ENCODE measurements around the gene TNS2.
"Not testable (repeated sequence)": the region's sequence is repeated elsewhere in the genome, so short reads cannot be mapped to it uniquely, and the experiment has no call there.

Gene TNS2, protein sequence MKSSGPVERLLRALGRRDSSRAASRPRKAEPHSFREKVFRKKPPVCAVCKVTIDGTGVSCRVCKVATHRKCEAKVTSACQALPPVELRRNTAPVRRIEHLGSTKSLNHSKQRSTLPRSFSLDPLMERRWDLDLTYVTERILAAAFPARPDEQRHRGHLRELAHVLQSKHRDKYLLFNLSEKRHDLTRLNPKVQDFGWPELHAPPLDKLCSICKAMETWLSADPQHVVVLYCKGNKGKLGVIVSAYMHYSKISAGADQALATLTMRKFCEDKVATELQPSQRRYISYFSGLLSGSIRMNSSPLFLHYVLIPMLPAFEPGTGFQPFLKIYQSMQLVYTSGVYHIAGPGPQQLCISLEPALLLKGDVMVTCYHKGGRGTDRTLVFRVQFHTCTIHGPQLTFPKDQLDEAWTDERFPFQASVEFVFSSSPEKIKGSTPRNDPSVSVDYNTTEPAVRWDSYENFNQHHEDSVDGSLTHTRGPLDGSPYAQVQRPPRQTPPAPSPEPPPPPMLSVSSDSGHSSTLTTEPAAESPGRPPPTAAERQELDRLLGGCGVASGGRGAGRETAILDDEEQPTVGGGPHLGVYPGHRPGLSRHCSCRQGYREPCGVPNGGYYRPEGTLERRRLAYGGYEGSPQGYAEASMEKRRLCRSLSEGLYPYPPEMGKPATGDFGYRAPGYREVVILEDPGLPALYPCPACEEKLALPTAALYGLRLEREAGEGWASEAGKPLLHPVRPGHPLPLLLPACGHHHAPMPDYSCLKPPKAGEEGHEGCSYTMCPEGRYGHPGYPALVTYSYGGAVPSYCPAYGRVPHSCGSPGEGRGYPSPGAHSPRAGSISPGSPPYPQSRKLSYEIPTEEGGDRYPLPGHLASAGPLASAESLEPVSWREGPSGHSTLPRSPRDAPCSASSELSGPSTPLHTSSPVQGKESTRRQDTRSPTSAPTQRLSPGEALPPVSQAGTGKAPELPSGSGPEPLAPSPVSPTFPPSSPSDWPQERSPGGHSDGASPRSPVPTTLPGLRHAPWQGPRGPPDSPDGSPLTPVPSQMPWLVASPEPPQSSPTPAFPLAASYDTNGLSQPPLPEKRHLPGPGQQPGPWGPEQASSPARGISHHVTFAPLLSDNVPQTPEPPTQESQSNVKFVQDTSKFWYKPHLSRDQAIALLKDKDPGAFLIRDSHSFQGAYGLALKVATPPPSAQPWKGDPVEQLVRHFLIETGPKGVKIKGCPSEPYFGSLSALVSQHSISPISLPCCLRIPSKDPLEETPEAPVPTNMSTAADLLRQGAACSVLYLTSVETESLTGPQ (N-terminal part only)

DNA sequence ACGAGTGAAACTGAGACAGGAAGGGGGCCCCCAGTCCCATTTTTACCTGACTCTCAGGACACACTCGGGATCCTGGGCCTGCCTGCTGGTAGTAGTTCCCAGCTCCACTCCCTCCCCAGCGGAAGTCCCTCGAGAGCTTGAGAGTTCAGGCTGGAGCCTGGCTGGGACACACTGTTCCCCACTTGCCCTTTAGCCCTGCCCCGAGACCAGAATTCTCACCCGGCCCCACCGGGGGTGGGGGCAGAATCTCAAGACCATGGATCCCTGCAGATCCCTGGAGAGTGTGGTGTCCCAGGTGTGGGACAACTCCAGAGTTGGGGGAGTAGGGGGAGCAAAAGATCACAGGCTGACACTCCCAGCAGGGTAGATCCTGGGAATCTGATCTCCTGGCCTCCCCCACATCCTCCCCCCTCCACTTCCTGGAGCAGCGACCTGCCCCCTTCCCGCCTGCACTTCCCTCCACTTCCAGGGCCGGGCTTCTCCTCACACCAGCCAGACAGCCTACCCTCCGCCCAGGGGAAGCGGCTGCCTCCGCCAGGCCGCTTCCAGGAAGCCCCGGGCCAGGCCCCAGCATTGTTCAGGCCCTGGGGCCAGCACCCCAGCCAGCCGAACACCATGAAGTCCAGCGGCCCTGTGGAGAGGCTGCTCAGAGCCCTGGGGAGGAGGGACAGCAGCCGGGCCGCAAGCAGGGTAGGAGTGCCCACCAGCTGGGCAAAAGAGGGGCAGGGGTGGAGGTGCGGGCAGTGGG lies at the start of gene TNS2:
Gene TNS2 (plus strand): TSS at position 495 of the 748 bp plus-strand sequence. CDS start 121 bp downstream, at position 616.
- H3K9me3 ChIP-seq (ENCODE audit: control insufficient read depth in 2 of 2, low read length in 2 of 2) = no peaks in the 10 kb centered on the region
- H3K4me3 ChIP-seq (ENCODE audit: low read length in 2 of 2) = peak within 1 kb of the TSS; percentile 68
- no peaks in the 10 kb centered on the region for H3K27me3 ChIP-seq (ENCODE audit: control insufficient read depth in 2 of 2, insufficient read depth in 2 of 2, low read length in 2 of 2)
- peak within 1 kb of the TSS; percentile 65 to 79 for H3K9ac ChIP-seq (ENCODE audit: low read depth in 1 of 2, low read length in 2 of 2)
- H3K27ac ChIP-seq (ENCODE audit: low read depth in 2 of 2, low read length in 2 of 2) = peak within 1 kb of the TSS; percentile 93 to 95
- no peaks in the 10 kb centered on the region for H3K36me3 ChIP-seq (ENCODE audit: control insufficient read depth in 2 of 2, insufficient read depth in 2 of 2, low read length in 2 of 2)
- H3K4me1 ChIP-seq (ENCODE audit: control insufficient read depth in 2 of 2, insufficient read depth in 2 of 2, low read length in 2 of 2) = peaks cover 69 to 80% of the 10 kb centered on the region in 2 donors

DNA sequence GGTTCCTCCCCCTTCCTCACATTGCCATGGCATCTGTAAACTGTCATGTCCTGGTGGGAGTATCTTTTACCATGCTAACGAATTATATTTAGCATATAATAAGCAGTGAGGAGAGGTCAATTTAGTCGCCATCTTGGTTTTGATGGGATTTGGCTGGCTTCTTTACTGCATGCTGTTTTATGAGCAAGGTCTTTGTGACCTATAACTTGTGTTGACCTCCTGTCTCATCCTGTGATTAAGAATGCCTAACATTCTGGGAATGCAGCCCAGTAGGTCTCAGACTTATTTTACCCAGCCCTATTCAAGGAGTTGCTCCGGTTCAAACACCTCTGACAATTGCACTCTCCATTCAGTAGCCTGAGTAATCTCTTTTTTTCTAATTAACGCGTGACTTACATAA lies 45.7 kb upstream of the TNS2 start:
- H3K4me3 ChIP-seq (ENCODE audit: low read length in 2 of 2) = no peak overlapping the region

DNA sequence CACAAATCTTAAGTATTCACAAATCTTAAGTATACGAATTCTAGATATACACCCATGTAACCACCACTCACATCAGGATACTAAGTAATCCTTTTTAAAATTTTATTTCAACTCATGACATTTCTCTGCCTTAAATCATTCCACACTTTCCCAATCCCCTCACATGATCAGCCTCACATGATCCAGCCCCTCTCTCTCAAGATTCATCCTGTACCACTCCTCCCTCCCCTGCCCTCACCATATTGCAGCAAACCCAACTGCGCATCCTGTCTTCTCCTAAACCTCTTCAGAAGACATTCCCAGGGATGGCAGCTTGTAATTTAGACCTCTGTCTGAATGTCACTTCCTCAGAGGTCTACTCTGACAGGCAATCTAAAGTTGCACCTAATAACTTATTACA lies 45.3 kb upstream of the TNS2 start:
- Histone ChIP-seq H3K9ac (ENCODE audit: low read depth in 1 of 2, low read length in 2 of 2) (no peak overlapping the region), H3K27me3 (ENCODE audit: control insufficient read depth in 2 of 2, insufficient read depth in 2 of 2, low read length in 2 of 2) (no peaks in the 10 kb centered on the region), H3K36me3 (ENCODE audit: control insufficient read depth in 2 of 2, insufficient read depth in 2 of 2, low read length in 2 of 2) (peaks cover 3% of the 10 kb centered on the region in 2 donors), H3K4me1 (ENCODE audit: control insufficient read depth in 2 of 2, insufficient read depth in 2 of 2, low read length in 2 of 2) (peaks cover 20 to 26% of the 10 kb centered on the region in 2 donors), H3K27ac (ENCODE audit: low read depth in 2 of 2, low read length in 2 of 2) (no peak overlapping the region), H3K9me3 (ENCODE audit: control insufficient read depth in 2 of 2, low read length in 2 of 2) (no peaks in the 10 kb centered on the region), H3K4me3 (ENCODE audit: low read length in 2 of 2) (no peak overlapping the region)

More for the DNA sequence above, 45.7 kb upstream of the TNS2 start:
- no peaks in the 10 kb centered on the region for H3K9me3 ChIP-seq (ENCODE audit: control insufficient read depth in 2 of 2, low read length in 2 of 2)
- H3K36me3 ChIP-seq (ENCODE audit: control insufficient read depth in 2 of 2, insufficient read depth in 2 of 2, low read length in 2 of 2) = peaks cover 3% of the 10 kb centered on the region in 2 donors
- H3K9ac ChIP-seq (ENCODE audit: low read depth in 1 of 2, low read length in 2 of 2) = no peak overlapping the region
- H3K27ac ChIP-seq (ENCODE audit: low read depth in 2 of 2, low read length in 2 of 2) = no peak overlapping the region
- peaks cover 17 to 27% of the 10 kb centered on the region in 2 donors for H3K4me1 ChIP-seq (ENCODE audit: control insufficient read depth in 2 of 2, insufficient read depth in 2 of 2, low read length in 2 of 2)
- no peaks in the 10 kb centered on the region for H3K27me3 ChIP-seq (ENCODE audit: control insufficient read depth in 2 of 2, insufficient read depth in 2 of 2, low read length in 2 of 2)

DNA sequence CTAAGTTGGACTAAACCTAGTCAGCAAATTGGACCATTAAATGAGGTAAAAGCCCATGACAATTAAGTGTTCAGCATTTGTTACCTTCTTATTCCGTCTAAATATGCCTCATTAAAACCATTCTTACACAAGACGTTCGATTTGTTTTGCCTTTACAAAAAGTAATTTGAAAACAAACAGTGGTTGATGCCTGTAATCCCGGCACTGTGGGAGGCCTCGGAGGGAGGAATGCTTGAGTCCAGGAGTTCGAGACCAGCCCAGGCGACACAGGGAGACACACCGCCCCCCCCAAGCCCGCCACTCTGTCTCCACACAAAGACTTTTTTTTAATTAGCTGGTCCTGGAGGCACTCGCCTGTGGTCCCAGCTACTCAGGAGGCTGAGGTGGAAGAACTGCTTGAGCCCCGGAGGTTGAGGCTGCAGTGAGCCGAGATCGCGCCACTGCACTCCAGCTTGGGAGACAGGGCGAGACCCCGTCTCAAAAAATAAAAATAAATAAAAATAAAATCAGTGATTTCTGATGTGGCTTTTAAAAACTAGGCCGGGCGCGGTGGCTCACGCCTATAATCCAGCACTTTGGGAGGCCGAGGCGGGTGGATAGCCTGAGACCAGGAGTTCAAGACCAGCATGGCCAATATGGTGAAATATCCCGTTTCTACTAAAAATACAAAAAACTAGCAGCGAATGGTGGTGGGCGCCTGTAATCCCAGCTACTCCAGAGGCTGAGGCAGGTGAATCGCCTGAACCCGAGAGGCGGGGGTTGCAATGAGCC lies 44.5 kb upstream of the TNS2 start:
- peaks cover 20 to 21% of the 10 kb centered on the region in 2 donors for H3K4me1 ChIP-seq (ENCODE audit: control insufficient read depth in 2 of 2, insufficient read depth in 2 of 2, low read length in 2 of 2)

DNA sequence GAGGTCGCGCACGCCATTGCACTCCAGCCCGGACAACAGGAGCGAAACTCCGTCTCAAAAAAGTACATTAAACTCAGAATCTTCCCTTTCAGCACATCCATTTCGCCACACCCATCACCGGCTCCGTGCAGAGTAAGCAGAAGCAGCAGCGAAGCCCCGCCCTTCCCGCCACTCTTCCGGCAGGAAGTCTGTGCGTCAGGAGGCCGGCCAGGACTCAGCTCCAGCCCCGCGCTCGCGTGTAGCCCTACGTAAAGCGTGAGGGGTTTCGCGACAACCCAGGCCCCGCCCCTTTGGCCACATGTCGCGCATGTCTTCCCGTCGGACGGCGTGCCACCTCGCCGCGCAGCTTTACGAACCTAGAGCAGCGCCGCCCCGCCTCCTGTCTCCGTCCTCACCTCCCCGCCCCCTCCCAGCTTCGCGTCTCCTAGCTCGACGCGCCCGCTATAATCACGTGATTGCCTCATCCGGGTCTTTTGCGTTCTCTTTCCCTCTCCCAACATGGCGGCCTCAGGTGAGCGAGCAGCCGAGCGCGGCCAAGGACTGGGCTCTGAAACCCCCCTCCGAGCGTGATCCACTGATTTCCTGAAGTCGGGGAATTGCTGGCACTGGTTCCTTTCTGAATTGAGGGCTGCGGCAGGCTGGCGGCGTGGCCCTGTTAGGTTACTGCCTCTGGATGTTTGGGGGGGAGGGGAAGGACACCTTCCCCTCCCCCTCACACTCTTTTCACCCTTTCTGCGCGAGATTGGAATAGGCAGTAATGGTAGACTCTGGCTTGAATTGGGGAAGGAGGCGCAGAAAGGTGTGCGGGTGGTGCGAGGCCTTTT lies 43.7 kb upstream of the TNS2 start, which contains the start of gene EIF4B:
Gene EIF4B (plus strand): TSS at position 471 of the 824 bp plus-strand sequence. CDS start 28 bp downstream, at position 499.
- Histone ChIP-seq H3K27ac (ENCODE audit: low read depth in 2 of 2, low read length in 2 of 2) (peak within 1 kb of the TSS; percentile 88 to 92), H3K36me3 (ENCODE audit: control insufficient read depth in 2 of 2, insufficient read depth in 2 of 2, low read length in 2 of 2) (peaks cover 3 to 8% of the 10 kb centered on the region in 2 donors), H3K27me3 (ENCODE audit: control insufficient read depth in 2 of 2, insufficient read depth in 2 of 2, low read length in 2 of 2) (no peaks in the 10 kb centered on the region), H3K4me1 (ENCODE audit: control insufficient read depth in 2 of 2, insufficient read depth in 2 of 2, low read length in 2 of 2) (peaks cover 20 to 21% of the 10 kb centered on the region in 2 donors), H3K4me3 (ENCODE audit: low read length in 2 of 2) (peak within 1 kb of the TSS; percentile 92 to 98), H3K9ac (ENCODE audit: low read depth in 1 of 2, low read length in 2 of 2) (peak within 1 kb of the TSS; percentile 75 to 98), H3K9me3 (ENCODE audit: control insufficient read depth in 2 of 2, low read length in 2 of 2) (no peaks in the 10 kb centered on the region)

More for the DNA sequence above, 44.5 kb upstream of the TNS2 start:
- H3K4me3 ChIP-seq (ENCODE audit: low read length in 2 of 2) = peak overlapping the region; percentile 92 to 98
- no peaks in the 10 kb centered on the region for H3K27me3 ChIP-seq (ENCODE audit: control insufficient read depth in 2 of 2, insufficient read depth in 2 of 2, low read length in 2 of 2)
- no peaks in the 10 kb centered on the region for H3K9me3 ChIP-seq (ENCODE audit: control insufficient read depth in 2 of 2, low read length in 2 of 2)
- H3K27ac ChIP-seq (ENCODE audit: low read depth in 2 of 2, low read length in 2 of 2) = peak overlapping the region; percentile 88 to 92
- H3K36me3 ChIP-seq (ENCODE audit: control insufficient read depth in 2 of 2, insufficient read depth in 2 of 2, low read length in 2 of 2) = peaks cover 3 to 7% of the 10 kb centered on the region in 2 donors
- H3K9ac ChIP-seq (ENCODE audit: low read depth in 1 of 2, low read length in 2 of 2) = peak overlapping the region; percentile 75 to 78

DNA sequence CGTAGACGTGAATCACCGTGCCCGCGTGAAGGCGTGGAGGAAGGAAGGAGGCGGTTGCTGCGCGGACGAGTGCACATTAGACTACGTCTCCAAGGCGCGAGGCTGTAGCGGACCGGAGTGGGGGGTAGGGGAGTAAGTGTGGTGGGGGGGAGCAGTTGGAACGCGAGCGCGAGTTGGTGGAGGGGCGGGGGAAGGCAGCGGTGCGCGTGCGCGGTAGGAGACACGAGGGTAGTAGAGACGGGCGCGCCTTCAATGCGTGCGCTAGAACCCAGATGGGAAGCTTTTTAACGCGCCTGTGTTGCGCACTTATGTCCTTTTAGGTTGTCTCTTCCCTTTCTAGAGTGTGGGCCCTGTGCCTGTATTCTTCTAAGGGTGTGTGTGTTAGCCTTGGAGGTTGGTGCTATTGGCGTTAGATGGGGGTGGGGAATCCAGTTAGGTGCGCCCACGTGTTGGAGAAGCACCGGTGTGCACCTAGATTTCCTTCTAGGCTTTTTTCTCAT lies 43.0 kb upstream of the TNS2 start:
- Histone ChIP-seq H3K27ac (ENCODE audit: low read depth in 2 of 2, low read length in 2 of 2) (peak overlapping the region; percentile 88 to 92), H3K4me1 (ENCODE audit: control insufficient read depth in 2 of 2, insufficient read depth in 2 of 2, low read length in 2 of 2) (peaks cover 20 to 21% of the 10 kb centered on the region in 2 donors), H3K27me3 (ENCODE audit: control insufficient read depth in 2 of 2, insufficient read depth in 2 of 2, low read length in 2 of 2) (no peaks in the 10 kb centered on the region), H3K9me3 (ENCODE audit: control insufficient read depth in 2 of 2, low read length in 2 of 2) (no peaks in the 10 kb centered on the region), H3K36me3 (ENCODE audit: control insufficient read depth in 2 of 2, insufficient read depth in 2 of 2, low read length in 2 of 2) (peaks cover 3 to 8% of the 10 kb centered on the region in 2 donors), H3K9ac (ENCODE audit: low read depth in 1 of 2, low read length in 2 of 2) (peak overlapping the region; percentile 73 to 98), H3K4me3 (ENCODE audit: low read length in 2 of 2) (peak overlapping the region; percentile 90 to 98)

DNA sequence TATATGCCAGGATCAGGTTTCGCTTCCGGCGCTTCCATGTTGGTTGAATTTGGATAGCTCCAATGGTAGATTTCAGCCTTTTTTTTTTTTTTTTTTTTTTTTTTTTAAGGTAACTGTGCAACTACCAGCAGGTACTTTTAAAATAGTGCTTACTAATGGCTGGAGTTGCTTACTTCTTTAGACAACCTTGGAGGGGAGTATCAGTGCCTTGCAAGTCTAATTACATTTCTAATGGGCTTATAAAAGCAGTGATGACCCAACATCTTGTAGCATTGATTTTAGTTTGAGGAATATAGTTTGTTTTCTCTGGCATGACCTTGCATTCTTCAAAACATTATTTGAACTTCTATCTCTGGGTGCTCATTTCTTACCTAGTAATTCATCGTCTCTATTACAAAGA lies 42.5 kb upstream of the TNS2 start:
- H3K27me3 ChIP-seq (ENCODE audit: control insufficient read depth in 2 of 2, insufficient read depth in 2 of 2, low read length in 2 of 2) = no peaks in the 10 kb centered on the region
- peak overlapping the region; percentile 90 to 98 for H3K4me3 ChIP-seq (ENCODE audit: low read length in 2 of 2)
- H3K4me1 ChIP-seq (ENCODE audit: control insufficient read depth in 2 of 2, insufficient read depth in 2 of 2, low read length in 2 of 2) = peaks cover 20 to 21% of the 10 kb centered on the region in 2 donors
- peaks cover 3 to 8% of the 10 kb centered on the region in 2 donors for H3K36me3 ChIP-seq (ENCODE audit: control insufficient read depth in 2 of 2, insufficient read depth in 2 of 2, low read length in 2 of 2)
- no peaks in the 10 kb centered on the region for H3K9me3 ChIP-seq (ENCODE audit: control insufficient read depth in 2 of 2, low read length in 2 of 2)
- no peak overlapping the region for H3K27ac ChIP-seq (ENCODE audit: low read depth in 2 of 2, low read length in 2 of 2)
- H3K9ac ChIP-seq (ENCODE audit: low read depth in 1 of 2, low read length in 2 of 2) = peak overlapping the region; percentile 73 to 98

DNA sequence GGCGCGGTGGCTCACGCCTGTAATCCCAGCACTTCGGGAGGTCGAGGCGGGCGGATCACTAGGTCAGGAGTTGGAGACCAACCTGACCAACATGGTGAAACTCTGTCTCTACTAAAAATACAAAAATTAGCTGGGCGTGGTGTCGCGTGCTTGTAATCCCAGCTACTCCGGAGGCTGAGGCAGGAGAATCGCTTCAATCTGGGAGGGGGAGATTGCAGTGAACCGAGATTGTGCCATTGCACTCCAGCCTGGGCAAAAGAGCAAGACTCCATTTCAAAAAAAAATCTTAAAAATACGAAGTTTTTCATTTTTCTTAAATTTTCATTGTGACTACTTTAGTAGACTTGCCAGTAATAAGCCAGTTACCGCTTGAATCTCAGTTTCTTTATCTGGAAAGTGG lies 41.1 kb upstream of the TNS2 start:
- H3K36me3 ChIP-seq (ENCODE audit: control insufficient read depth in 2 of 2, insufficient read depth in 2 of 2, low read length in 2 of 2); H3K9me3 ChIP-seq (ENCODE audit: control insufficient read depth in 2 of 2, low read length in 2 of 2); H3K4me3 ChIP-seq (ENCODE audit: low read length in 2 of 2); H3K9ac ChIP-seq (ENCODE audit: low read depth in 1 of 2, low read length in 2 of 2); H3K27me3 ChIP-seq (ENCODE audit: control insufficient read depth in 2 of 2, insufficient read depth in 2 of 2, low read length in 2 of 2); H3K27ac ChIP-seq (ENCODE audit: low read depth in 2 of 2, low read length in 2 of 2): not testable (repeated sequence)
- peaks cover 20 to 21% of the 10 kb centered on the region in 2 donors for H3K4me1 ChIP-seq (ENCODE audit: control insufficient read depth in 2 of 2, insufficient read depth in 2 of 2, low read length in 2 of 2)

All from mucosa of rectum (tissue), 2 donors.